SK-N-SH treated with all-trans-retinoic acid at 6 μM for 48 hours (cell line): Measurements from ENCODE around the gene AMBN.
"Not testable (repeated sequence)": the region's sequence is repeated elsewhere in the genome, so short reads cannot be mapped to it uniquely, and the experiment has no call there.

Source experiments
- ATAC-seq: fragments of 200-7000 bp; cut with Tn5 transposase; 3 replicates; pipeline ENCODE4 v1.9.1; 2020; ENCODE audit warnings: mild to moderate bottlenecking, moderate library complexity
- ARNTL ChIP-seq: fragments of 450-650 bp; formaldehyde crosslinking; IDR thresholded peaks from 2 replicates; pipeline ENCODE4 v1.5.0; 2020; ENCODE audit warnings: low read depth, mild to moderate bottlenecking, moderate library complexity, borderline replicate concordance
- BACH2 ChIP-seq: fragments of 250-450 bp; sonication (Bioruptor Pico); IDR thresholded peaks from 2 replicates; pipeline ENCODE4 v1.9.0; 2021; ENCODE audit warnings: mild to moderate bottlenecking, borderline replicate concordance
- CSDC2 ChIP-seq: fragments of 250-450 bp; sonication (Bioruptor Pico); IDR thresholded peaks from 2 replicates; pipeline ENCODE4 v1.5.0; 2020; ENCODE audit warnings: mild to moderate bottlenecking, moderate library complexity
- GLIS3 ChIP-seq: fragments of 250-450 bp; sonication (Bioruptor Pico); IDR thresholded peaks from 2 replicates; pipeline ENCODE4 v1.5.0; 2020; ENCODE audit warnings: mild to moderate bottlenecking, moderate library complexity
- ISL1 ChIP-seq: fragments of 250-450 bp; sonication (Bioruptor Pico); IDR thresholded peaks from 2 replicates; pipeline ENCODE4 v2.1.2; 2022; ENCODE audit warnings: mild to moderate bottlenecking, moderate library complexity
- RARB ChIP-seq: fragments of 250-450 bp; sonication (Bioruptor Pico); IDR thresholded peaks from 2 replicates; pipeline ENCODE4 v1.8.0; 2021; ENCODE audit warnings: mild to moderate bottlenecking, moderate library complexity
- TOX ChIP-seq: fragments of 250-450 bp; sonication (Bioruptor Pico); IDR thresholded peaks from 2 replicates; pipeline ENCODE4 v1.8.0; 2021; ENCODE audit warnings: mild to moderate bottlenecking, moderate library complexity, borderline replicate concordance
- ZFP30 ChIP-seq: fragments of 450-650 bp; formaldehyde crosslinking; IDR thresholded peaks from 2 replicates; pipeline ENCODE4 v1.5.0; 2022; ENCODE audit warnings: mild to moderate bottlenecking, moderate library complexity
- ZNF565 ChIP-seq: fragments of 450-650 bp; formaldehyde crosslinking; conservative IDR thresholded peaks from 2 replicates; pipeline ENCODE4 v1.5.0; 2020; ENCODE audit warnings: low read depth, mild to moderate bottlenecking, moderate library complexity
- ZNF8 ChIP-seq: fragments of 450-650 bp; formaldehyde crosslinking; IDR thresholded peaks from 2 replicates; pipeline ENCODE4 v1.5.0; 2020; ENCODE audit warnings: mild to moderate bottlenecking, moderate library complexity
- TF ChIP-seq, protein P1 (sequence below): fragments of 250-450 bp; sonication (Bioruptor Pico); IDR thresholded peaks from 2 replicates; pipeline ENCODE4 v1.8.0; 2020; ENCODE audit warnings: mild to moderate bottlenecking, moderate library complexity, borderline replicate concordance
- TF ChIP-seq, protein P2 (sequence below): fragments of 250-450 bp; sonication (Bioruptor Pico); IDR thresholded peaks from 2 replicates; pipeline ENCODE4 v1.8.0; 2021; ENCODE audit warnings: low read depth, mild to moderate bottlenecking, moderate library complexity, borderline replicate concordance
- TF ChIP-seq, protein P3 (sequence below): fragments of 250-450 bp; sonication (Bioruptor Pico); IDR thresholded peaks from 2 replicates; pipeline ENCODE4 v1.5.1; 2020; ENCODE audit warnings: low read depth, mild to moderate bottlenecking, moderate library complexity
- TF ChIP-seq, protein P4 (sequence below): fragments of 250-450 bp; sonication (Bioruptor Pico); IDR thresholded peaks from 2 replicates; pipeline ENCODE4 v1.5.1; 2021; ENCODE audit warnings: mild to moderate bottlenecking, moderate library complexity

Gene AMBN

DNA sequence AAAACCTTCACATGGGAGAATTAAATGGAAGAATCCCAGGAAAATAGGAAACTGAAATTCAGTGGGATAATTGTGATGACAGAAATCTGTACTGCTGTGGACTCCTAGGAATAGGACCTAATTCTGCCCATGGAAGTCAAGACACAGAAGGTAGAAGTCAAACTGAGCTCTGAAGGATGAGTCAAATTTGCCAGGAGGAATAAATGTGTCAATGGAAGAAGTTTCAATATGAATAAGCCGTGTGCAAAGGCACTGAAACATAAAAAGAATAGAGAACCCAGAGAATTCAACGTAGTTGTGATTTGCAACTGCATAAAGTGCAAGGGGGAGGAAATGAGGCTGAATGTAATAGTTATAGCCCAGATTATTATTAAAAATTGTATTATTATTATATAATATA lies 48.1 kb downstream of the AMBN start:
- ATAC-seq = no peak
- TF ChIP-seq ARNTL (CRISPR knock-in tag) (no peak), ISL1 (CRISPR knock-in tag) (no peak)

DNA sequence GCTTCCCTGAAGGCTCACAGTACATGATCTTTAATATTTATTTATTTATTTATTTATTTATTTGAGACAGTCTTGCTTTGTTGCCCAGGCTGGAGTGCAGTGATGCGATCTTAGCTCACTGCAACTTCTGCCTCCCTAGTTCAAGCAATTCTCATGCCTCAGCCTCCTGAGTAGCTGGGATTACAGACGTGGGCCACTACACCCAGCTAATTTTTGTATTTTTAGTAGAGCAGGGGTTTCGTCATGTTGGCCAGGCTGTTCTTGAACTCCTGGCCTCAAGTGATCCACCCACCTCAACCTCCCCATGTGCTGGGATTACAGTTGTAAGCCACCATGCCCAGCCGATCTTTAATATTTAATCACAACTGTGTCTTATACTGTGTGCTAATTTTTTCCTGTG lies 58.7 kb downstream of the AMBN start:
- not testable (repeated sequence) for ATAC-seq

DNA sequence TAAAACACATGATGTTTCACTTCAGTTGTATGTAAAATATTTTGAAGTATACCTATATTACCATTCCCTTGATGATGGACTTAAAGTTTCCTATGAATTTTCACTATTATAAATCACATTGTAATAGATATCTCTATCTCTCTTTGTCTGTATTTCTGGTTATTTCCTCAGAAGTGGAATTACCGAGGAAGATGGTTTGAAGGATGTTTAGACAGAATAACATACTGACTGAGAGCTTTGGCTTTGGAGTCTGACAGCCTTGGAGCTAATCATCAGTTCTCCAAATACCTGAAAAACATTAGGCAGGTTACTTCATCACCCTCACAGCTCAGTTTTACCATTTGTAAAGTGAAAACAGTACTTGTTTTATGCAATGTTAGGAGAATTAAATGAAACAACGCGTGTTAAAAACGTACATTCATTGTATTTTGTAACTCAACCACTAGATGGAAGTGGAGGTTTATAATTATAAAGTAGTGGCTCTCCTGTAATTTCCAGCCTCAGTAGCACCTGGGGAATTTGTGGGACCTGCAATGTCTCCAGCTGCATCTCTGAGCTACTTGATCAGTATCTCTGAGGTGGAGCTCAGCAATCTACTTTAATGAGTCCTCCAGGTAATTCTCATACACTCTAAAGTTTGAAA lies 59.9 kb downstream of the AMBN start:
- TF ChIP-seq RARB (CRISPR knock-in tag) (no peak), ZFP30 (CRISPR knock-in tag) (no peak), TOX (CRISPR knock-in tag) (no peak), BACH2 (CRISPR knock-in tag) (no peak), CSDC2 (no peak), ZNF565 (CRISPR knock-in tag) (no peak)
- TF ChIP-seq, protein P1, sequence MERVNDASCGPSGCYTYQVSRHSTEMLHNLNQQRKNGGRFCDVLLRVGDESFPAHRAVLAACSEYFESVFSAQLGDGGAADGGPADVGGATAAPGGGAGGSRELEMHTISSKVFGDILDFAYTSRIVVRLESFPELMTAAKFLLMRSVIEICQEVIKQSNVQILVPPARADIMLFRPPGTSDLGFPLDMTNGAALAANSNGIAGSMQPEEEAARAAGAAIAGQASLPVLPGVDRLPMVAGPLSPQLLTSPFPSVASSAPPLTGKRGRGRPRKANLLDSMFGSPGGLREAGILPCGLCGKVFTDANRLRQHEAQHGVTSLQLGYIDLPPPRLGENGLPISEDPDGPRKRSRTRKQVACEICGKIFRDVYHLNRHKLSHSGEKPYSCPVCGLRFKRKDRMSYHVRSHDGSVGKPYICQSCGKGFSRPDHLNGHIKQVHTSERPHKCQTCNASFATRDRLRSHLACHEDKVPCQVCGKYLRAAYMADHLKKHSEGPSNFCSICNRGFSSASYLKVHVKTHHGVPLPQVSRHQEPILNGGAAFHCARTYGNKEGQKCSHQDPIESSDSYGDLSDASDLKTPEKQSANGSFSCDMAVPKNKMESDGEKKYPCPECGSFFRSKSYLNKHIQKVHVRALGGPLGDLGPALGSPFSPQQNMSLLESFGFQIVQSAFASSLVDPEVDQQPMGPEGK (CRISPR knock-in tag) = no peak
- TF ChIP-seq, protein P2, sequence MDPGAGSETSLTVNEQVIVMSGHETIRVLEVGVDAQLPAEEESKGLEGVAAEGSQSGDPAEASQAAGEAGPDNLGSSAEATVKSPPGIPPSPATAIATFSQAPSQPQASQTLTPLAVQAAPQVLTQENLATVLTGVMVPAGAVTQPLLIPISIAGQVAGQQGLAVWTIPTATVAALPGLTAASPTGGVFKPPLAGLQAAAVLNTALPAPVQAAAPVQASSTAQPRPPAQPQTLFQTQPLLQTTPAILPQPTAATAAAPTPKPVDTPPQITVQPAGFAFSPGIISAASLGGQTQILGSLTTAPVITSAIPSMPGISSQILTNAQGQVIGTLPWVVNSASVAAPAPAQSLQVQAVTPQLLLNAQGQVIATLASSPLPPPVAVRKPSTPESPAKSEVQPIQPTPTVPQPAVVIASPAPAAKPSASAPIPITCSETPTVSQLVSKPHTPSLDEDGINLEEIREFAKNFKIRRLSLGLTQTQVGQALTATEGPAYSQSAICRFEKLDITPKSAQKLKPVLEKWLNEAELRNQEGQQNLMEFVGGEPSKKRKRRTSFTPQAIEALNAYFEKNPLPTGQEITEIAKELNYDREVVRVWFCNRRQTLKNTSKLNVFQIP = no peak
- TF ChIP-seq, protein P3, sequence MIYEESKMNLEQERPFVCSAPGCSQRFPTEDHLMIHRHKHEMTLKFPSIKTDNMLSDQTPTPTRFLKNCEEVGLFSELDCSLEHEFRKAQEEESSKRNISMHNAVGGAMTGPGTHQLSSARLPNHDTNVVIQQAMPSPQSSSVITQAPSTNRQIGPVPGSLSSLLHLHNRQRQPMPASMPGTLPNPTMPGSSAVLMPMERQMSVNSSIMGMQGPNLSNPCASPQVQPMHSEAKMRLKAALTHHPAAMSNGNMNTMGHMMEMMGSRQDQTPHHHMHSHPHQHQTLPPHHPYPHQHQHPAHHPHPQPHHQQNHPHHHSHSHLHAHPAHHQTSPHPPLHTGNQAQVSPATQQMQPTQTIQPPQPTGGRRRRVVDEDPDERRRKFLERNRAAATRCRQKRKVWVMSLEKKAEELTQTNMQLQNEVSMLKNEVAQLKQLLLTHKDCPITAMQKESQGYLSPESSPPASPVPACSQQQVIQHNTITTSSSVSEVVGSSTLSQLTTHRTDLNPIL (CRISPR knock-in tag) = no peak
- peak; percentile 78 for ATAC-seq

DNA sequence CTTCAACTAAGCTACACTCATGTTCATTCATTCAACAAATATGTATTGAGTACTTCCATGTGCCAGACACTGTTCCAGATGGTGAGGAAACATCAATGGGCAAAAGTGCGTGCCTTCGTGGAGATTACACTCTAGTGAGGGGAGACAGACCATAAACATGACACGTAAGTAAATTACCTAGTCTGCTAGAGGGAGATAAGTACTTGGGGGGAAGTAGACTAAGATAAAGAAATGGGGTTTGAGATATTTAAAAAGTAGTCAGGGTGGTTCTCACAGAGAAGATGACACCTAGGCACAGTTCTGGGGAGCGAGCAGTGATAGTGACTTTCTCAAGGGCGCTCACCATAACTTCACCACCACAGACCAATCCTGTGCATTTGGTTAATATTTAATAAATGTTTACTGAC lies 62.6 kb downstream of the AMBN start:
- no peak for ATAC-seq
- no peak for TF ChIP-seq GLIS3 (CRISPR knock-in tag)
- TF ChIP-seq, protein P4, sequence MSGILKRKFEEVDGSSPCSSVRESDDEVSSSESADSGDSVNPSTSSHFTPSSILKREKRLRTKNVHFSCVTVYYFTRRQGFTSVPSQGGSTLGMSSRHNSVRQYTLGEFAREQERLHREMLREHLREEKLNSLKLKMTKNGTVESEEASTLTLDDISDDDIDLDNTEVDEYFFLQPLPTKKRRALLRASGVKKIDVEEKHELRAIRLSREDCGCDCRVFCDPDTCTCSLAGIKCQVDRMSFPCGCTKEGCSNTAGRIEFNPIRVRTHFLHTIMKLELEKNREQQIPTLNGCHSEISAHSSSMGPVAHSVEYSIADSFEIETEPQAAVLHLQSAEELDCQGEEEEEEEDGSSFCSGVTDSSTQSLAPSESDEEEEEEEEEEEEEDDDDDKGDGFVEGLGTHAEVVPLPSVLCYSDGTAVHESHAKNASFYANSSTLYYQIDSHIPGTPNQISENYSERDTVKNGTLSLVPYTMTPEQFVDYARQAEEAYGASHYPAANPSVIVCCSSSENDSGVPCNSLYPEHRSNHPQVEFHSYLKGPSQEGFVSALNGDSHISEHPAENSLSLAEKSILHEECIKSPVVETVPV (CRISPR knock-in tag) = no peak
- TF ChIP-seq CSDC2 = no peak
- TF ChIP-seq, protein P3 (CRISPR knock-in tag) = no peak
- no peak for TF ChIP-seq ZFP30 (CRISPR knock-in tag)
- TF ChIP-seq ZNF8 = no peak
- TF ChIP-seq, all 23 proteins: peak for 0
